ENCODE measurements around the gene CTIF.

Gene CTIF

GRCh38 chr18:48785091-48785614 is 246.3 kb downstream of the CTIF start:
- DNase-seq (ENCODE audit: low read depth in 4 of 4, low spot score in 1 of 4): no peak

DNA sequence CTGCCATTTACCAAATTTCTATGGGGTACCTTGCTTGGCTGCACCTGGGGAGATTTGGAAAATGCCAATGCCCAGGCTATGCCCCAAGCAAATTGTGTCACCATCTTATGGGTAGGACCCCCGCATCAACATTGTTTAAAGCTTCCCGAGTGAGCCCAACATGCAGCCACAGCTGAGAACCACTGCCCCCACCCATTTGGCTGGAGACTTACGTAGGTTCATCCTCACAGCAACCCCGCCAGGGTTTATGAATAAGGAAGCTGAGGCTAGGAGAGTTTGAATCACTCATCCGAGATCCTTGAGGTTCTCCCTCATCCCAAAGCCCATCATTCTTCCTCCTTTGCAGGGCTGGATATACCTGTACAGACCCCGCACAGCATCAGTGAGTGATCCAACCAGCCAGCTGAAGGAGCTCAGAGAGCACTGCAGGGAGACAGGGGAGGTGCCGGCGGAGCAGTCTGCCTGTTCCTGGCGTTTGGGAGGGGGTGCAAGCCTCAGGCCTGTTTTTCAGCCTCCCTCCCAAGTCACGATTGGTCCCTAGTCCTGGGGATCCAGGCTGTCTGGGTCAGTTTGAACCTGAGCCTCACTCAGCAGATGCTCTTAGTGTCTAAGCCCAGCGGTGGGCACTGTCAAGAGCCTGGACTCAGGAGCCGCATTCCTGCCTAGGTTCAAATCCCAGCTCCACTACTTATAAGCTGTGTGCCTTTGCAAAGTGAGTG is 247.1 kb downstream of the CTIF start:
- no peak for DNase-seq (ENCODE audit: low read depth in 4 of 4, low spot score in 1 of 4)

GRCh38 chr18:48786455-48787202 is 247.8 kb downstream of the CTIF start:
- no peak for DNase-seq (ENCODE audit: low read depth in 4 of 4, low spot score in 1 of 4)

GRCh38 chr18:48787203-48788151 is 248.6 kb downstream of the CTIF start:
- no peak for DNase-seq (ENCODE audit: low read depth in 4 of 4, low spot score in 1 of 4)

DNA sequence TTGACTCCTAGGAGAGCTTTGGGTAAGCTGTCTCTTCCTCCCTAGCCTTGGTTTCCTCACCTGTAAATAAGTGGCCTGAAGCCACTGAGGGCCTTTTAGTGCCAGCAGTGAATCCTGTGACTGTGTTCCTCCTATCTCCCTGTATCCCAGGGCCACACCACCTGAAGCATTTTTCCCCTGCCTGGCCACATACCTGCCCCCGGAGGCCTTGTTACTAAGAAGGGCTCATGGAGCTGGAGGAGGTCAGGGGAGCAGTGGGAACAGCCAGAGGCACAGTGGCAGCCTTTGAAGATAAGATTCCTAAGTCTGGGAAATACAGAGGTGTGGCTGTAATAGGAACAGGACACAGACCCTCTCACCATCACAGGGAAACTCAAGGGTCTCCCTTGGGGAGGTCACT is 249.5 kb downstream of the CTIF start:
- DNase-seq (ENCODE audit: low read depth in 4 of 4, low spot score in 1 of 4): no peak

DNA sequence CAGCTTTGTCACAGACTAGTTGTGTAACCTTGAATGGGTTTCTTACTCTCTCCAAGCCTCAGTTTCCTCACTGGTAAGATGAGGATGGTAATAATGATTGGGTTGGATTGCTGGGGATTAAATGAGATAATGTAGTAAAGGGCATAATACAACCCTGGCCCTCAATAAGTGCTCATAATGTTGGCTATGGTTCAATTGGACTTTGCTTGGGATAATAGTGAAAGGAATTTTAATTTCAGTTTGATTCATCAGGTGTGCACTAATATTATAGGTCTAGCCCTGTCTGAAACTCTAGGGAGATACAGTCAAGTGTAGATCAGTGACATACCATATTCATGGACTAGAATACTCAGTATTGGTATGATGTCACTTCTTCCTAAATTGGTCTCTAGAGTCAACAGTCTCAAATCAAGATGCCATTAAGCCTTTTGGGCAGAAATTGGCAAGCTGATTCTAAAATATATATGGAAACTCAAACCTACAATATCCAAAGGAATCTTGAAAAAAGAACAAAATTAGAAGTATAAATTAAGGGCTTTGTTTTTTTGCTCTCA is 250.5 kb downstream of the CTIF start:
- no peak for DNase-seq (ENCODE audit: low read depth in 4 of 4, low spot score in 1 of 4)

DNA sequence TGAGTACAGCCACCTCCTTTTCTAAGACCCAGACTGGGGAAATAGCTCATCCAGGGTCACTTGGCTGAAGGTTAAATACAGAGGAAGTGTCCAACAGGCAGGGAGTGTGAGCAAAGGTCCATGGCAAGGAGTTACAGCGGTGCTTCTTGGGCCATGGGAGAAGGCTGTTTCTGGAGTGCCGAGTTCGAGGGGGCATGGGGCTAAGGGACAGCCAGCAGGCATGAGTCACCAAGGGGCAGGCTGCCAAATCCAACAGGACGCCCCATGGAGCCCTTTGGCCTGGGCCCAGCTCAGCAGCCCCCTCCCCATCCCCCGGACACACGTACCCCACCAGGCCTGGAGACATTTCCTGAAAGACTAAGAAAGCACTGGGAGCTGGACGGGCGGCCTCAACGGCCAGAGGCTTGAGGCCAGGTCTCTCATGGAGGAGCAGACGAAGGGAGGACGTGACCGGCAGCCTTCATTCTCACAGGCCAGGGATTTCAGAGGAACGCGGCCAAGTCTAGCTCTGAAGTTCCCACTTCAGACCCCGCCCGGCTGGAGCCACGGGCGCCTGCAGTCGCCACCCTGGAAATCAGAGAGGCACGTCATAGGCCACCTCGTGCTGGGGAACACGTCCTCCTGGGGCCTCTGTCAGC is 251.5 kb downstream of the CTIF start:
- DNase-seq (ENCODE audit: low read depth in 4 of 4, low spot score in 1 of 4): no peak

GRCh38 chr18:48790869-48791635 is 252.2 kb downstream of the CTIF start:
- no peak for DNase-seq (ENCODE audit: low read depth in 4 of 4, low spot score in 1 of 4)

- DNase-seq (ENCODE audit: low read depth in 4 of 4, low spot score in 1 of 4): no peak
Observed at GRCh38 chr18:48791636-48792105, 252.8 kb downstream of the CTIF start.

DNA sequence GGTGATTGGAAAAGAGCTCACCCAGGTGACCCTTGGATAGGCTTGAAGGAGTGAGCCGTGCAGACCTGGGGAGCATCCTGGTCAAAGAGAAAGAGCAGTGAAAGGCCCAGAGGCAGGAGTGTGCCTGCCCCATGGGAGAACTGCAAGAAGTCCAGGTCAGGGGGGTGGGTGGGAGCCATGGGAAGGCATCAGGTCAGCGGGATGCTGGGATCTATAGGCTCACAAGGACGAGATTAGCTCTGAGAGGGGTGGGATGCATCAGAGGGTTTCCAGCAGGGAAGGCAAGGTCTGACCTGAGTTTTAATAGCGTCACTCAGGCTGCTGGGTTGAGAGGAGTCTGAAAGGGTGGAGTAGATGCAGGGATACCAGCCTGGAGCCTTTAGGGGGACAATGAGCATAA is 253.3 kb downstream of the CTIF start:
- DNase-seq (ENCODE audit: low read depth in 4 of 4, low spot score in 1 of 4): no peak

DNA sequence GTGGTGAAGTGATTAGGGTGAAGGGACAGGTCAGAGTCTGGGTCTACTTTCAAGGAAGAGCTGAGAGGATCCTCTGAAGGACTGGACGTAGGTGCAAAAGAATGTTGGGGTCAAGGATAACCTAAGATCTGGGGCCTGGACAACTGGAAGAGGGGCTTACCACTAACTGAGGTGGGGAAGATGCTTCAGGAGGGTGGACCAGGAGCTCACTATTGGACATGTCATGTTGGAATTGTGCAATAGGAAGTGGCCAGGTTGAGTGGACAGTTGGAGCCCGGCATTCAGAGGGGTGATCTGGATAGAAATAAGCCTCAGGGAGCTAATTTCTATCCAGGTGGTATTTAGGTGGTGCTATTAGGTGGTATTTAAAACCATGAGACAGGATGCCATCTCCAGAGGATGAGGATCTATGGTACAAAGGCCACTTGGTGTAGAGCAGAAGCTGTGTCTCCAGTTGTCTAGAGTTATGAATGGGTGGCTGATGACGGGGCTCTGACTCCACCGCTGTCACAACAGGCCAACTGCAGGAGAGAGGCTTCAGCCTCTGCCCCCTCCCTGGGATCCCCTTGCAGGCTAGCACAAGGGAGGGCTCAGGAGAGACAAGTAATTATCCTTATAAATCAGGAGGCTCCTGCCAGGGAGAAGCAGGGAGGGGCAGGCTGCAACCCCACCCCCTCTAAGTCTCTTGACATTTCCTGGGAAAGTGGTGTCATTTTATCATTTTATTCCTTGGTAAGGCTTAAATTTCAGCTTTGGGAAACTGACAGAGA is 254.0 kb downstream of the CTIF start:
- no peak for DNase-seq (ENCODE audit: low read depth in 4 of 4, low spot score in 1 of 4)

- DNase-seq (ENCODE audit: low read depth in 4 of 4, low spot score in 1 of 4): no peak
Observed at GRCh38 chr18:48794251-48794970, 255.6 kb downstream of the CTIF start.

DNA sequence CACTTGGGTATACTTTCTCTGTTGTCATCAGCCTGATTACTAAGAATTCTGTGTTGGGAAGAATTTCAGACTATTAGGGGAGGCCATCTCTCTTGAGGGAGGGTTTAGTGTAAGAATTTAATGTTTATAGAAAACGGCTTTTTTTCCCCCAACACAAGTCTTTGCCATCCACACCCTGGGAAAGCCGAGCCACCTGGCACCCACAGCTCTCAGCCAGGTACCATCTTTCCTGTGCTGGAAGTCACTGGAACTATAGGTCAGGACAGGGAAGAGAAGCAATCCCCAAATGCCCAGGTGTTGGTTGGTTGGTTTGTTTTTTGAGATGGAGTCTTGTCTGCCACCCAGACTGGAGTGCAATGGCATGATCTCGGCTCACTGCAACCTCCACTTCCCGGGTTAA is 256.9 kb downstream of the CTIF start:
- no peak for DNase-seq (ENCODE audit: low read depth in 4 of 4, low spot score in 1 of 4)

- no peak for DNase-seq (ENCODE audit: low read depth in 4 of 4, low spot score in 1 of 4)
Observed at GRCh38 chr18:48796491-48797205, 257.8 kb downstream of the CTIF start.

- DNase-seq (ENCODE audit: low read depth in 4 of 4, low spot score in 1 of 4): no peak
Observed at GRCh38 chr18:48797841-48798255, 259.0 kb downstream of the CTIF start.

DNA sequence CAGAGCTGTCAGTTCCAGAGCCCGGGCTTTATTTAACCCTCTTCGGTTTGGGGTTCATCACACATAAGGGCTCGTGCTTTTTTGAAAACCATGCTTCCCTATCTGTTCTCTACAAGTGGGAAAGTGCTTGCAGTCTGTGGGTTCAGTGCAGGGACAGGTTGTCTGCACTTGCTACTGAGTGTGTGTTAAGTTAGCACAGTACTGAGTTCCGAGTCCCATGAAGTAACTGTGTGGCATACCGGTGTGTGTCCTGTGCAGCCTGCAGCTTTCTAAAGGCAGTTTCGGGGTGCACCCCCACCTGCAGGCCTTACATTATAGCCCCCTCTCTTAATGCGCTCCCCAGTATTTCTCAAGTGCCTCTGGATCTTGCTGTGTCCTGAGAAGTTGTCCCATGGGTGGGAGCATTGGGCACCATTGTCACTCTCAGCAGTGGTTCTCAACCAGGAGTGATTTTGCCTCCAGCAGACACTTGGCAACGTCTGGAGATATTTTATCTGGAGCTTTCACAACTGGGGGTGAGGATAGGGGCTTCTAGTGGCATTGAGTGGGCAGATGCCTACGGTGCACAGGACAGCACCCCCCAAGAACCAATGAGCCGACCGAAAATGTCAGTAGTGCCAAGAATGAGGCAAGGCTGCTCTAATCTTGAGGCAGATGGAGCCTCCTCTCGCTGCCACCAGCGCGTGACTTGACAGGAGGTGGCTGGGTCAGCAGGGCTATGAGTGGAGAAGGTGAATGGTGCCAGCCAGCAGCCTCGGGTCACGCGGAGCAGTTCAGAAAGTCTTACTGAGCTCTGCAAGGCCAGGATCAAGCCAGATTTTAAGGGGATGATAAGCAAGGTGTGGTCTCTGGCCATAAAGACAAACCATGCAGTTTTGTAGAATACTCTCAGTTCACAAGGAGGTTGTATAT is 259.8 kb downstream of the CTIF start:
- DNase-seq (ENCODE audit: low read depth in 4 of 4, low spot score in 1 of 4): no peak

Measured in stimulated activated CD4-positive, alpha-beta T cell treated with anti-CD3 and anti-CD28 coated beads, Interleukin-1b, Interleukin-23, amount 100 ng/mL, for 24 hours (primary cell).